ENCODE measurements around the gene MATCAP1.

Gene MATCAP1

GRCh38 chr16:67207249-67208091 is 23.7 kb upstream of the MATCAP1 start:
- DNase-seq = no peak

GRCh38 chr16:67206838-67207248 is 23.1 kb upstream of the MATCAP1 start:
- no peak for DNase-seq

GRCh38 chr16:67206129-67206837 is 22.5 kb upstream of the MATCAP1 start:
- no peak for DNase-seq

GRCh38 chr16:67204076-67204475 is 20.3 kb upstream of the MATCAP1 start:
- DNase-seq = no peak

- DNase-seq = no peak
These were observed 19.3 kb upstream of the MATCAP1 start for GRCh38 chr16:67202956-67203493.

GRCh38 chr16:67202426-67202825 is 18.7 kb upstream of the MATCAP1 start:
- DNase-seq = no peak

- DNase-seq = no peak
These were observed 17.9 kb upstream of the MATCAP1 start for GRCh38 chr16:67201411-67202345.

GRCh38 chr16:67200491-67200890 is 16.7 kb upstream of the MATCAP1 start:
- no peak for DNase-seq

GRCh38 chr16:67199808-67200198 is 16.0 kb upstream of the MATCAP1 start:
- DNase-seq = no peak

- DNase-seq = no peak
These were observed 15.4 kb upstream of the MATCAP1 start, which contains the start of gene ELMO3 for GRCh38 chr16:67199011-67199807. TSS of gene ELMO3 (plus strand) at chr16:67199131. CDS start at chr16:67199327, 196 bp downstream.

- DNase-seq = no peak
These were observed 14.5 kb upstream of the MATCAP1 start for GRCh38 chr16:67198238-67198734.

GRCh38 chr16:67197704-67198103 is 13.9 kb upstream of the MATCAP1 start:
- DNase-seq = no peak

GRCh38 chr16:67196881-67197280 is 13.1 kb upstream of the MATCAP1 start:
- no peak for DNase-seq

GRCh38 chr16:67195676-67196075 is 11.9 kb upstream of the MATCAP1 start:
- no peak for DNase-seq

- no peak for DNase-seq
These were observed 10.5 kb upstream of the MATCAP1 start for GRCh38 chr16:67194260-67194659.

GRCh38 chr16:67193536-67193935 is 9.8 kb upstream of the MATCAP1 start:
- DNase-seq = no peak

GRCh38 chr16:67192781-67193361 is 9.1 kb upstream of the MATCAP1 start:
- DNase-seq = no peak

- DNase-seq = peak; percentile 83
These were observed 8.4 kb upstream of the MATCAP1 start, which contains the start of gene E2F4 for GRCh38 chr16:67191995-67192681. TSS of gene E2F4 (plus strand) at chr16:67192155. CDS start at chr16:67192228, 73 bp downstream.

- DNase-seq = no peak
These were observed 7.7 kb upstream of the MATCAP1 start for GRCh38 chr16:67191411-67191994.

Measured in activated T-cell treated with anti-CD3 and anti-CD28 coated beads, Interleukin-2, amount 50 U/mL, for 1 hour (primary cell).